GM23338 (cell line): ENCODE data around the gene PUM1. TPM values are rescaled to one million over a fixed set of nuclear protein-coding genes. Genes with fewer than 3 reads are reported as not detected.

Experiments used
- ATAC-seq: fragments of 200-7000 bp; cut with Tn5 transposase; 3 replicates; pipeline ENCODE4 v1.9.1; 2020
- DNase-seq: peaks from one replicate; pipeline ENCODE4 v3.0.0-alpha.2; 2015; ENCODE audit warnings: low spot score
- H2AFZ ChIP-seq: fragments of 200-600 bp; sonication (generic); 2 replicates; pipeline ENCODE4 v1.8.0; 2016; ENCODE audit warnings: antibody characterized with exemption, mild to moderate bottlenecking, moderate library complexity
- H3F3A ChIP-seq: fragments of 200-600 bp; sonication (generic); replicated peaks from 2 replicates; pipeline ENCODE4 v1.8.0; 2017; ENCODE audit warnings: antibody characterized with exemption, mixed run types, low read depth
- H3K27ac ChIP-seq: fragments of 200-600 bp; sonication (generic); 2 replicates; pipeline ENCODE4 v1.6.1; 2016; ENCODE audit warnings: low read depth
- H3K27me3 ChIP-seq: fragments of 200-600 bp; sonication (generic); 2 replicates; pipeline ENCODE4 v1.8.0; 2016; ENCODE audit warnings: mild to moderate bottlenecking, mixed run types, moderate library complexity; ENCODE audit not compliant: insufficient read depth
- H3K36me3 ChIP-seq: fragments of 200-600 bp; sonication (generic); 2 replicates; pipeline ENCODE4 v1.8.0; 2016; ENCODE audit warnings: mild to moderate bottlenecking; ENCODE audit not compliant: insufficient read depth
- H3K4me1 ChIP-seq: fragments of 200-600 bp; sonication (generic); 2 replicates; pipeline ENCODE4 v1.8.0; 2016; ENCODE audit warnings: mild to moderate bottlenecking, moderate library complexity; ENCODE audit not compliant: insufficient read depth
- H3K4me2 ChIP-seq: fragments of 200-600 bp; sonication (generic); 2 replicates; pipeline ENCODE4 v1.7.1; 2017; ENCODE audit warnings: mixed run types
- H3K4me3 ChIP-seq: fragments of 200-600 bp; sonication (generic); 2 replicates; pipeline ENCODE4 v1.6.1; 2016; ENCODE audit warnings: mixed run types
- H3K79me2 ChIP-seq: fragments of 200-600 bp; sonication (generic); replicated peaks from 2 replicates; pipeline ENCODE4 v1.8.0; 2017; ENCODE audit warnings: mild to moderate bottlenecking; ENCODE audit not compliant: insufficient read depth
- H3K9me2 ChIP-seq: fragments of 200-600 bp; sonication (generic); 2 replicates; pipeline ENCODE4 v1.8.0; 2017; ENCODE audit not compliant: insufficient read depth
- H4K20me1 ChIP-seq: fragments of 200-600 bp; sonication (generic); replicated peaks from 2 replicates; pipeline ENCODE4 v1.8.0; 2017; ENCODE audit warnings: mild to moderate bottlenecking; ENCODE audit not compliant: insufficient read depth
- H3K27ac Mint-ChIP-seq: 2 replicates; pipeline ENCODE4 v1.8.0; 2020; ENCODE audit warnings: inconsistent platforms, mild to moderate bottlenecking, moderate library complexity, mixed read lengths
- H3K27me3 Mint-ChIP-seq: 3 replicates; pipeline ENCODE4 v1.8.0; 2022; ENCODE audit warnings: low read depth, mild to moderate bottlenecking, moderate library complexity, mixed read lengths, inconsistent platforms; ENCODE audit not compliant: insufficient read depth, poor library complexity
- H3K36me3 Mint-ChIP-seq: 3 replicates; pipeline ENCODE4 v1.8.0; 2021; ENCODE audit warnings: low read depth, mild to moderate bottlenecking, inconsistent platforms, moderate library complexity, mixed read lengths
- H3K4me1 Mint-ChIP-seq: 3 replicates; pipeline ENCODE4 v1.8.0; 2020; ENCODE audit warnings: mild to moderate bottlenecking, inconsistent platforms, mixed read lengths
- H3K4me3 Mint-ChIP-seq: 3 replicates; pipeline ENCODE4 v1.8.0; 2021; ENCODE audit warnings: moderate library complexity, mild to moderate bottlenecking, inconsistent platforms, mixed read lengths
- H3K9me3 Mint-ChIP-seq: 3 replicates; pipeline ENCODE4 v1.8.0; 2020; ENCODE audit warnings: moderate library complexity, mild to moderate bottlenecking, inconsistent platforms, mixed read lengths
- EZH2 ChIP-seq: fragments of 200-600 bp; sonication (generic); IDR thresholded peaks from one replicate; pipeline ENCODE4 v1.8.0; 2017; ENCODE audit warnings: antibody characterized with exemption, mild to moderate bottlenecking, low read depth; ENCODE audit not compliant: unreplicated experiment
- NANOG ChIP-seq: IDR thresholded peaks from 2 replicates; pipeline ENCODE4 v1.6.1; 2016; ENCODE audit warnings: antibody characterized with exemption, borderline replicate concordance
- POLR2AphosphoS5 ChIP-seq: IDR thresholded peaks from 2 replicates; pipeline ENCODE4 v1.6.1; 2016; ENCODE audit warnings: antibody characterized with exemption, low read depth
- ZNF331 ChIP-seq: fragments of 250-450 bp; sonication (Bioruptor Pico); IDR thresholded peaks from 2 replicates; pipeline ENCODE4 v1.5.0; 2020; ENCODE audit warnings: low read depth, mild to moderate bottlenecking, moderate library complexity
- polyA plus RNA-seq: library from polyadenylated mRNA; unstranded; fragments of >200 nt; fragmentation: Nextera tagmentation; extraction: Ambion mirVana; gene quantifications from 2 replicates; pipeline ENCODE4 v1.2.1, GENCODE V29; 2016
- total RNA-seq: library from RNA; depleted of rRNA; stranded (reverse); fragments of >200 nt; shearing (Covaris generic); gene quantifications from 2 replicates; pipeline ENCODE4 v1.2.3, GENCODE V29; 2014
- TF ChIP-seq, protein P1 (sequence below): IDR thresholded peaks from 2 replicates; pipeline ENCODE4 v1.6.1; 2016; ENCODE audit warnings: antibody characterized with exemption
- TF ChIP-seq, protein P2 (sequence below), 2 experiments: fragments of 200-600 bp in 1 of 2; sonication (generic) in 1 of 2; conservative IDR thresholded peaks; 2 replicates each; pipeline versions ENCODE4 v1.5.1 to v1.6.1; 2016 to 2017; ENCODE audit warnings: antibody characterized with exemption in 2 of 2, low read depth in 2 of 2, mild to moderate bottlenecking in 2 of 2, moderate library complexity in 1 of 2

PUM1 gene
- total and polyA plus RNA-seq, 2 experiments from 2014 or later: 44.4 to 117 TPM

DNA sequence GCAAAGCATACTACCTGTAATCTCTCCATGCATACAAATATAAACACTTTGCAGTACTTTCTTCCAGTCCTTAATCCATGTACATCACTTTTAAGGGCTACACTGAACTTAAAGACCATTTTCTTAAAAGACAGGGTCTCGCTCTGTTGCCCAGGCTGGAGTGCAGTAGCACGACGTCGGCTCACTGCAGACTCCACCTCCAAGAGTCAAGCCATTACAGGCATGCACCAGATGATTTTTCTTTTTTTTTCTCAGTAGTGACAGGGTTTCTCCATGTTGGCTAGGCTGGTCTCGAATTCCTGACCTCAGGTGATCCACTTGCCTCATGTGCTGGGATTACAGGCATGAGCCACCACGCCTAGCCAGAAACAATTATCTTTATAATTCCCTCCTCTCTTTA is 22.9 kb downstream of the PUM1 start:
- H3K4me3 ChIP-seq: no peak overlapping the region
- H3K4me1 ChIP-seq: peaks cover 17% of the 10 kb centered on the region
- H3F3A ChIP-seq: 0 out of 2 replicates have a peak, but pooled peaks cover 3% of the 10 kb centered on the region
- no peak for ATAC-seq
- peaks cover 96% of the 10 kb centered on the region for H4K20me1 ChIP-seq
- H3K36me3 ChIP-seq: peaks cover 10% of the 10 kb centered on the region
- peaks cover 100% of the 10 kb centered on the region for H3K79me2 ChIP-seq
- Mint-ChIP-seq H3K9me3 (no peaks in the 10 kb centered on the region; the same call in 2 of the 3 replicates), H3K4me1 (peaks cover 25% of the 10 kb centered on the region), H3K27me3 (no peaks in the 10 kb centered on the region), H3K4me3 (no peak overlapping the region), H3K36me3 (peaks cover 65% of the 10 kb centered on the region), H3K27ac (no peak overlapping the region; the same call in 1 of the 2 replicates)
- no peak overlapping the region for H3K27ac ChIP-seq
- no peak overlapping the region for H2AFZ ChIP-seq
- no peaks in the 10 kb centered on the region for H3K9me2 ChIP-seq
- TF ChIP-seq, protein P1, sequence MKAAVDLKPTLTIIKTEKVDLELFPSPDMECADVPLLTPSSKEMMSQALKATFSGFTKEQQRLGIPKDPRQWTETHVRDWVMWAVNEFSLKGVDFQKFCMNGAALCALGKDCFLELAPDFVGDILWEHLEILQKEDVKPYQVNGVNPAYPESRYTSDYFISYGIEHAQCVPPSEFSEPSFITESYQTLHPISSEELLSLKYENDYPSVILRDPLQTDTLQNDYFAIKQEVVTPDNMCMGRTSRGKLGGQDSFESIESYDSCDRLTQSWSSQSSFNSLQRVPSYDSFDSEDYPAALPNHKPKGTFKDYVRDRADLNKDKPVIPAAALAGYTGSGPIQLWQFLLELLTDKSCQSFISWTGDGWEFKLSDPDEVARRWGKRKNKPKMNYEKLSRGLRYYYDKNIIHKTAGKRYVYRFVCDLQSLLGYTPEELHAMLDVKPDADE: no peak
- TF ChIP-seq NANOG (no peak), POLR2AphosphoS5 (no peak)
- no peak overlapping the region for H3K4me2 ChIP-seq
- H3K27me3 ChIP-seq: no peaks in the 10 kb centered on the region
- DNase-seq: no peak

DNA sequence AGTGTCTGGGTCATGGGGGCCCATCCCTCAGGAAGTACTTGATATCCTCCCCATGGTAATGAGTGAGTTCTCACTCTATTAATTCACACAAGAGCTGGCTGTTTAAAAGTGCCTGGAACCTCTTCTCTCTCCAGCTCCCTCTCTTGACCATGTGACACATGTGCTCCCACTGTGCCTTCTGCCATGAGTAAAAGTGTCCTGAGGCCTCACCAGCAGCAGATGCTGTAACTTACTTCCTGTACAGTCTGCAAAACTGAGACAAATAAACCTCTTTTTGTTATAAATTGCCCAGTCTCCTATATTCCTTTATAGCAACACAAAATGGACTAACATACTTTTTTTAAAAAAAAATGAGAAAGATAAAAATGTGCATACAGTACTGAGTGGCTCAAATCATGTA is 24.0 kb downstream of the PUM1 start:
- Histone ChIP-seq H3K4me3 (no peak overlapping the region), H2AFZ (no peak overlapping the region), H4K20me1 (peaks cover 96% of the 10 kb centered on the region), H3K27ac (no peak overlapping the region), H3K4me1 (peaks cover 17% of the 10 kb centered on the region), H3K9me2 (no peaks in the 10 kb centered on the region), H3K27me3 (no peaks in the 10 kb centered on the region), H3F3A (0 out of 2 replicates have a peak, but pooled peaks cover 3% of the 10 kb centered on the region), H3K4me2 (no peak overlapping the region), H3K79me2 (peaks cover 100% of the 10 kb centered on the region), H3K36me3 (peaks cover 4% of the 10 kb centered on the region)
- Mint-ChIP-seq H3K27me3 (no peaks in the 10 kb centered on the region), H3K4me3 (no peak overlapping the region), H3K27ac (no peak overlapping the region), H3K4me1 (peaks cover 25% of the 10 kb centered on the region), H3K36me3 (peaks cover 64% of the 10 kb centered on the region), H3K9me3 (no peaks in the 10 kb centered on the region; the same call in 2 of the 3 replicates)
- TF ChIP-seq ZNF331 (CRISPR knock-in tag) (no peak), EZH2 (no peak)
- TF ChIP-seq, protein P2, sequence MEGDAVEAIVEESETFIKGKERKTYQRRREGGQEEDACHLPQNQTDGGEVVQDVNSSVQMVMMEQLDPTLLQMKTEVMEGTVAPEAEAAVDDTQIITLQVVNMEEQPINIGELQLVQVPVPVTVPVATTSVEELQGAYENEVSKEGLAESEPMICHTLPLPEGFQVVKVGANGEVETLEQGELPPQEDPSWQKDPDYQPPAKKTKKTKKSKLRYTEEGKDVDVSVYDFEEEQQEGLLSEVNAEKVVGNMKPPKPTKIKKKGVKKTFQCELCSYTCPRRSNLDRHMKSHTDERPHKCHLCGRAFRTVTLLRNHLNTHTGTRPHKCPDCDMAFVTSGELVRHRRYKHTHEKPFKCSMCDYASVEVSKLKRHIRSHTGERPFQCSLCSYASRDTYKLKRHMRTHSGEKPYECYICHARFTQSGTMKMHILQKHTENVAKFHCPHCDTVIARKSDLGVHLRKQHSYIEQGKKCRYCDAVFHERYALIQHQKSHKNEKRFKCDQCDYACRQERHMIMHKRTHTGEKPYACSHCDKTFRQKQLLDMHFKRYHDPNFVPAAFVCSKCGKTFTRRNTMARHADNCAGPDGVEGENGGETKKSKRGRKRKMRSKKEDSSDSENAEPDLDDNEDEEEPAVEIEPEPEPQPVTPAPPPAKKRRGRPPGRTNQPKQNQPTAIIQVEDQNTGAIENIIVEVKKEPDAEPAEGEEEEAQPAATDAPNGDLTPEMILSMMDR (conservative IDR thresholded peaks at IDR 0.05; ENCODE audit: low read depth in 2 of 2): 0 out of 4 replicates have a peak, but pooled peaks of 1 of the 2 experiments have one; percentile 16
- ATAC-seq (peak; percentile 49), DNase-seq (no peak)

DNA sequence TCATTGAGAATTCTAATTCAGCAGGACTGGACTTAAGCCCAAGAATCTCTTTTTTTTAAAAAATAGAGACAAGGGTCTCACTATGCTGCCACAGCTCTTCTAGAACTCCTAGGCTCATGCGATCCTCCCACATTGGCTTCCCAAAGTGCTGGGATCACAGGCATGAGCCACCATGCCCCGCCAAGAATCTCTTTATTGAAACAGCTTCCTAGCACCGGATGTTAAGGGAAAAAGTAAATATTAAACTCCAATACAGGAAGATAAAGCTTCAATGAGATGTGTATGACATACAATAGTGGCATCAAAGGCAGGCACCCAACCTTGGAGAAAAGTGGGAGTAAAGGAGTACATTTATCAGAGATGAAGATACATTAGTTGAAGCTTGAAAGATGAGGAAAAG is 25.5 kb downstream of the PUM1 start:
- no peak for ATAC-seq
- no peaks in the 10 kb centered on the region for H3K9me2 ChIP-seq
- H3K27ac ChIP-seq: peak overlapping the region; percentile 6; the same call in 1 of the 2 replicates
- Mint-ChIP-seq H3K27ac (no peak overlapping the region), H3K9me3 (no peaks in the 10 kb centered on the region), H3K27me3 (peaks cover 2% of the 10 kb centered on the region), H3K4me1 (peaks cover 28% of the 10 kb centered on the region), H3K36me3 (peaks cover 52% of the 10 kb centered on the region), H3K4me3 (no peak overlapping the region)
- no peak overlapping the region for H3K4me3 ChIP-seq
- peaks cover 97% of the 10 kb centered on the region for H4K20me1 ChIP-seq
- peaks cover 100% of the 10 kb centered on the region for H3K79me2 ChIP-seq
- H3K27me3 ChIP-seq: no peaks in the 10 kb centered on the region
- peaks cover 4% of the 10 kb centered on the region for H3K36me3 ChIP-seq
- H2AFZ ChIP-seq: no peak overlapping the region
- no peak overlapping the region for H3K4me2 ChIP-seq
- no peak for DNase-seq
- H3F3A ChIP-seq: 0 out of 2 replicates have a peak, but pooled peaks cover 3% of the 10 kb centered on the region
- H3K4me1 ChIP-seq: peaks cover 14% of the 10 kb centered on the region
- no peak for TF ChIP-seq EZH2
- TF ChIP-seq NANOG: no peak
- no peak for TF ChIP-seq POLR2AphosphoS5
- TF ChIP-seq, protein P1: no peak
